Lower leg skin (tissue), 4 donors: ENCODE data around the gene LRIT1. TPM values are rescaled to one million over a fixed set of nuclear protein-coding genes. Genes with fewer than 3 reads are reported as not detected.

Experiments
- DNase-seq, 2 donors: peaks; one replicate each; pipeline ENCODE4 v3.0.0-alpha.2; 2019; ENCODE audit warnings: low spot score in 2 of 2
- H3K4me3 ChIP-seq: fragments of 200-600 bp; sonication (generic); 2 replicates; pipeline ENCODE4 v1.5.1; 2017; ENCODE audit warnings: mild to moderate bottlenecking, low read depth; ENCODE audit not compliant: poor library complexity, severe bottlenecking
- POLR2A ChIP-seq, 2 donors: fragments of 450-650 bp; IDR thresholded peaks; one replicate each; pipeline ENCODE4 v1.6.1; 2016 to 2017; ENCODE audit warnings: antibody characterized with exemption in 2 of 2, mild to moderate bottlenecking in 1 of 2, moderate library complexity in 1 of 2
- WGBS, 2 donors: methylation state at CpG; one replicate each; pipeline ENCODE4 v1.1.5; 2018; 5-methylcytosine and 5-hydroxymethylcytosine counted together
- intact Hi-C: fragments of 100-400 bp; cut with DNase I; formaldehyde crosslinking; loops from one replicate; pipeline ENCODE4 v1.15.0; 2023; ENCODE audit warnings: low total_unique reads
- total RNA-seq, 4 donors: library from RNA; depleted of rRNA; stranded (reverse); fragments of >200 nt; gene quantifications; one replicate each; pipeline ENCODE4 v1.1.0, GENCODE V29; 2016
- TF ChIP-seq, protein P1 (sequence below), 3 donors: fragments of 450-650 bp; IDR thresholded peaks; one replicate each; pipeline ENCODE4 v1.5.1; 2016; ENCODE audit warnings: antibody characterized with exemption in 3 of 3, mild to moderate bottlenecking in 3 of 3, moderate library complexity in 2 of 3

LRIT1 gene
- total RNA-seq, 4 donors from 2014 or later = 0.19 TPM; not detected in 3

DNA sequence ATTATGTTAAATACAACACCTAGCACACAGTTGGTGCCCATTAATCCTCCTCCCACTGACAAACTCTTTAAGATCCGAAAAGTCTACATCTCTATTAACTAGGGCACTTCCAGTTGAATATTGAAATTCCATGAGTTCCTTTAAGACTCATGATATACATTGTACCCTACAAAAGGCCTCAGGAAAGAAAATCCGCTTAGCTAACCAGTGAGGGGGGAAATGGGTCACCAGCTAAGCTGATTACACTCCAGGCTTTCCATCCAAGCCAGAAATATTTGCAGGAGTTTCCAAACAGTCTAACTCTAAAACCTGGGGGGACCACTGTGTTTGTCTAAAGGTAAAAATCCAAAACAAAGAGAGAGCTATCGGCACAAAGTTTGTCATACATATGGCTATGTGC, 14.7 kb downstream of the LRIT1 start:
- H3K4me3 ChIP-seq = no peak overlapping the region
- TF ChIP-seq POLR2A (IDR thresholded peaks at IDR 0.05) = no peak
- TF ChIP-seq, protein P1, sequence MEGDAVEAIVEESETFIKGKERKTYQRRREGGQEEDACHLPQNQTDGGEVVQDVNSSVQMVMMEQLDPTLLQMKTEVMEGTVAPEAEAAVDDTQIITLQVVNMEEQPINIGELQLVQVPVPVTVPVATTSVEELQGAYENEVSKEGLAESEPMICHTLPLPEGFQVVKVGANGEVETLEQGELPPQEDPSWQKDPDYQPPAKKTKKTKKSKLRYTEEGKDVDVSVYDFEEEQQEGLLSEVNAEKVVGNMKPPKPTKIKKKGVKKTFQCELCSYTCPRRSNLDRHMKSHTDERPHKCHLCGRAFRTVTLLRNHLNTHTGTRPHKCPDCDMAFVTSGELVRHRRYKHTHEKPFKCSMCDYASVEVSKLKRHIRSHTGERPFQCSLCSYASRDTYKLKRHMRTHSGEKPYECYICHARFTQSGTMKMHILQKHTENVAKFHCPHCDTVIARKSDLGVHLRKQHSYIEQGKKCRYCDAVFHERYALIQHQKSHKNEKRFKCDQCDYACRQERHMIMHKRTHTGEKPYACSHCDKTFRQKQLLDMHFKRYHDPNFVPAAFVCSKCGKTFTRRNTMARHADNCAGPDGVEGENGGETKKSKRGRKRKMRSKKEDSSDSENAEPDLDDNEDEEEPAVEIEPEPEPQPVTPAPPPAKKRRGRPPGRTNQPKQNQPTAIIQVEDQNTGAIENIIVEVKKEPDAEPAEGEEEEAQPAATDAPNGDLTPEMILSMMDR (IDR thresholded peaks at IDR 0.05) = no peak
- DNase-seq = no peak
- intact Hi-C loops = no loop called here
- 78 to 84% methylated on average over 3 of the region's 3 CpGs for WGBS, 2 donors

DNA sequence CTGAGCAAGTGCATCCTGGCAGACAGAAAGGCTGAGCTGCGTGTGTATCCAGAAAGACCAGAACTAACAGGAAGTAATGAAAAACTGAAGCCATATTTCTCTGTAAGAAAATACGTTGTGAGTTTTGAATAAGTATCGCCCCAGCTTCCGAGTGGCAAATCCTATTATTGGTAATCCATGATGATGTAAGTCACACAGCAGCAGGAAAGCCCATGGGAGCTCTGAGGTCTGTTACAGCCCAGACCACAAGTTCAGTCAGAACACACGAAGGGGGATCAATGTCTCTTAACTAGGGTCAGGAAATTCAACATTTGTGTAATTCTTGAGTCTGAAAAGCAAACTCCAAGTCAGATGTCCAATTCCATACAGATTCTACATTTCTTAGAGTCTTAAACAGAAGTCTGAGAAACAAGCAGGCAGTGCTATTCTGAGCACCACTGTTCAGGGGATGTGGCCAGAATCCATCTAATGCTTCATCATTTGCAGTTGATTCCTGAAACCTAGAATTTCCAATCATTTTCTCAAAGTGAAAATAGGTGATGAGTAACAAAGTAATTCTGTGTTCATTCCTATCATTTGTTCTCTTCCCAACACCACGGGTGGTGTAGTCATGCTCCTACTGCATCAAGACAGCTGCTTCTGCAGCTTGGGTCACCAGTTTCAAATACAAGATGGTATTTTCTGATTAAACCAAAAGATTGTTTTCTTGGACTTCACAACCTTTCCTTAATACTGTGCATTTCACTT, 15.7 kb downstream of the LRIT1 start, which contains the start of gene LRIT2:
LRIT2 (minus strand) TSS at position 118 of the 747 bp plus-strand sequence; CDS start at position 94, 24 bp downstream.
- 53 to 71% methylated on average over 6 of the region's 6 CpGs for WGBS, 2 donors
- TF ChIP-seq, protein P1 (IDR thresholded peaks at IDR 0.05) = no peak
- TF ChIP-seq POLR2A (IDR thresholded peaks at IDR 0.05) = no peak
- intact Hi-C loops = no loop called here
- DNase-seq = no peak
- no peak within 1 kb of the TSS for H3K4me3 ChIP-seq

DNA sequence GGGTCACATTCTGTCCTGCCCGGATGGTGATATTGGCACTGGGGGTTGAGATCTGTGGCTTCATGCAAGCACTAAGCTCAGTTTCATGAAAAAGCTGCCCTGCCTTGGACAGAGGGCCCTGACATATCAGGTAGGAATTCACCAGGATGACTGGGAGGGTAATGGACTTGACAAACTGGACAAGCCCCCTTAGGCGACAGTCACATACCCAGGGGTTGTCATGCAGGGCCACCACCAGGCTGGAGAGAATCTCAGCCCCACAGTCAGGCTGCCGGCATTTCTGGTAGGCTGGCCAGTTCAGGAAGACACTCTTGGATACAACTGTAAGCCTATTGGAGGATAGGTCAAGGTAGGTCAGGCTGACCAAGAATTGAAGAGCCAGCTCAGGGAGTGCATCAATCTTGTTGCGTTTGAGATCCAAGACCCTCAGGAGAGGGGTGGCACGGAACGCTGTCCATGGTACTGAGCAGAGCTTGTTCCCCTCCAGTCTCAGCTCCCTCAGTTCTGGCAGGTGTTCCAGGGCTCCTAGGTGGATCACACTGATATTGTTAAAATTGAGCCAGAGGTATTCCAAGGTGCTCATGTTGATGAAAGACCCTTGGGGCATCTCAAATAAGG, 16.8 kb downstream of the LRIT1 start:
- 47% methylated on average over 6 of the region's 6 CpGs for WGBS, 2 donors
- no peak overlapping the region for H3K4me3 ChIP-seq
- DNase-seq = no peak
- TF ChIP-seq, protein P1 (IDR thresholded peaks at IDR 0.05) = no peak
- intact Hi-C loops = no loop called here

- no peak overlapping the region for H3K4me3 ChIP-seq
- no peak for DNase-seq
- TF ChIP-seq, protein P1 (IDR thresholded peaks at IDR 0.05) = no peak
- TF ChIP-seq POLR2A (IDR thresholded peaks at IDR 0.05) = no peak
- WGBS, 2 donors = 86 to 94% methylated on average over 7 to 8 of the region's 8 CpGs
- intact Hi-C loops = no loop called here
Measured at GRCh38 chr10:84221916-84222315, 19.4 kb downstream of the LRIT1 start.

GRCh38 chr10:84217746-84218145, 23.6 kb downstream of the LRIT1 start:
- intact Hi-C loops = no loop called here
- DNase-seq = no peak
- H3K4me3 ChIP-seq = no peak overlapping the region
- 75 to 82% methylated on average over 4 of the region's 4 CpGs for WGBS, 2 donors
- TF ChIP-seq, protein P1 (IDR thresholded peaks at IDR 0.05) = no peak
- no peak for TF ChIP-seq POLR2A (IDR thresholded peaks at IDR 0.05)
